ENCODE measurements around the gene SLC22A23. TPM values are rescaled to one million over a fixed set of nuclear protein-coding genes. Genes with fewer than 3 reads are reported as not detected.

Gene SLC22A23
- total RNA-seq, 2 experiments from 2014 or later = not detected

DNA sequence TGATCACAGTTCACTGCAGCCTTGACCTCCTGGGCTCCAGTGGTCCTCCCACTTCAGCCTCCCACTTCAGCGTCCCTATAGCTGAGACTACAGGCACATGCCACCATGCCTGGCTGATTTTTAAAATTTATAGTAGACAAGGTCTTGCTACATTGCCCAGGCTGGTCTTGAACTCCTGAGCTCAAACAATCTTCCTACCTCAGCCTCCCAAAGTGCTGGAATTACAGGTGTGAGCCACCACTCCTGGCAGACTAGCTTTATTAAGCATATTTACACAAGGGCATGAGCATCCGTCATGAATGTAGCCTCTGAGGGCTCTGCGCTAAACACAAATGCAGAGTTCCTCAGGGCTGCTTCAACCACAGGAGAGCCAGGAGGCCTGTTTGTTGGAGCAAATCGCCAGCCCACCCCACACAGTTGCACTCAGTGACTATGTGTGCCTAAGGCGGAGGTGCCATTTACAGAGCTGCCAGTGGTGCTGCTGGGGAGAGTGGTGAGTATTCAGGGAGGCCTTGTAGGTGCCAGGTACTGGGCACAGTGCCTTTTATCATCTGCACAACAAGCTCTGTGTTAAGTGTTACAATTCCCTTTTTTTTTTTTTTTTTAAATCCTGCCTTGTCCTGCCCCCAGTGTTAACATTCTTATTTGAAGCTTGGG, 119.9 kb downstream of the SLC22A23 start:
- intact Hi-C loops (cut with micrococcal nuclease; ENCODE audit: unreplicated experiment) = no loop called here
- Histone ChIP-seq H3K36me3 (ENCODE audit: insufficient read depth, low read length) (no peaks in the 10 kb centered on the region), H3K4me1 (ENCODE audit: insufficient read depth, low read length, poor library complexity, severe bottlenecking) (peaks cover 7% of the 10 kb centered on the region), H3K4me3 (ENCODE audit: low read depth, low read length, poor library complexity, severe bottlenecking) (no peak overlapping the region), H4K20me1 (ENCODE audit: insufficient read depth, low read length) (no peaks in the 10 kb centered on the region), H3K4me2 (ENCODE audit: low read length) (no peak overlapping the region), H3K9me2 (ENCODE audit: insufficient read depth, low read length) (no peaks in the 10 kb centered on the region), H3K79me2 (ENCODE audit: insufficient read depth, low read depth, low read length) (no peaks in the 10 kb centered on the region), H3K9me3 (ENCODE audit: low read length) (no peaks in the 10 kb centered on the region), H3K27ac (ENCODE audit: low read depth, low read length, poor library complexity, severe bottlenecking) (no peak overlapping the region), H2AFZ (ENCODE audit: low read length) (no peak overlapping the region)
- no peak for DNase-seq (ENCODE audit: low spot score)
- ChIA-PET CTCF (ENCODE audit: unreplicated experiment) (interaction anchor here (0.6 kb wide), 1 partner anchor 1643 kb away, joined by 3 read pairs; no protein-coding TSS in a partner anchor), POLR2A (interaction anchor here (0.6 to 0.7 kb wide), 3 partner anchors 978 to 1550 kb away, joined by 3 to 5 read pairs (median 5); no protein-coding TSS in a partner anchor)
- no TSS peak for BruUV-seq (replicated peaks)
- no peak for TF ChIP-seq EZH2phosphoT487 (IDR thresholded peaks at IDR 0.05; ENCODE audit: borderline replicate concordance, low read depth, low read length)
- TF ChIP-seq, protein P1, sequence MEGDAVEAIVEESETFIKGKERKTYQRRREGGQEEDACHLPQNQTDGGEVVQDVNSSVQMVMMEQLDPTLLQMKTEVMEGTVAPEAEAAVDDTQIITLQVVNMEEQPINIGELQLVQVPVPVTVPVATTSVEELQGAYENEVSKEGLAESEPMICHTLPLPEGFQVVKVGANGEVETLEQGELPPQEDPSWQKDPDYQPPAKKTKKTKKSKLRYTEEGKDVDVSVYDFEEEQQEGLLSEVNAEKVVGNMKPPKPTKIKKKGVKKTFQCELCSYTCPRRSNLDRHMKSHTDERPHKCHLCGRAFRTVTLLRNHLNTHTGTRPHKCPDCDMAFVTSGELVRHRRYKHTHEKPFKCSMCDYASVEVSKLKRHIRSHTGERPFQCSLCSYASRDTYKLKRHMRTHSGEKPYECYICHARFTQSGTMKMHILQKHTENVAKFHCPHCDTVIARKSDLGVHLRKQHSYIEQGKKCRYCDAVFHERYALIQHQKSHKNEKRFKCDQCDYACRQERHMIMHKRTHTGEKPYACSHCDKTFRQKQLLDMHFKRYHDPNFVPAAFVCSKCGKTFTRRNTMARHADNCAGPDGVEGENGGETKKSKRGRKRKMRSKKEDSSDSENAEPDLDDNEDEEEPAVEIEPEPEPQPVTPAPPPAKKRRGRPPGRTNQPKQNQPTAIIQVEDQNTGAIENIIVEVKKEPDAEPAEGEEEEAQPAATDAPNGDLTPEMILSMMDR (conservative IDR thresholded peaks at IDR 0.05; ENCODE audit: low read length) = no peak

DNA sequence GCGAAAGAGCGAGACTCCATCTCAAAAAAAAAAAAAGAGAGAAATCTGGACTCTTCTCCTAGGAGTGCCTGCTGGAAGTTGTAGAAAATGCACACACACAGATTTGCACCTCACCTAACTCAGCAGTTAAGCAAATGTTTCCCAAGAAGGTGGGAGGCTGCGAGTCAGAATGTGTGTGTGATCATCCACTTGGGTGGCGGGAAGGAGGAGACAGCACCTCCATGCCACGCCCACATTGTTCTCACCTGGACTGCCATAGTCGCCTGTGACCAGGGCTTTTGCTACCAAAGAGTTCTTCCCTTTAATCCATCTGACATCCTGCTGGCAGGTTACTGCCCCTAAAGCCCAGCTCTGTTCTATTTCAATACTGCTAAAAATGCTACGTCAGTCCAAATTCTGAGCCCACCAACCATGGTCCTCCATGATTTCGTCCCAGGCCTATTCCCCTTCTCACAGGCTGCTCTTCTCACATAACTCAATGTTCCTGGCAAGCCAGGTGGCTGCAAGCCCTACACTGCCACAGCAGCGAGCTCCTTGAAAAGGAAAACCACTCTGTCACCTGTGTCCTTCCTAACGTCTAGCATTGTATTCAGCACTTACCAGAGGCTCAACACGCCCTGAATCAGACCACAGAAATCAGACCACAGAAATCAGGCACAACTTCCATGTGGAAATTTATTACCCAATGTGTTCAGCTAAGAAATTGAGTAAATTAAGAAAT, 120.6 kb downstream of the SLC22A23 start:
- no peak overlapping the region for H3K27ac ChIP-seq (ENCODE audit: low read depth, low read length, poor library complexity, severe bottlenecking)
- no peaks in the 10 kb centered on the region for H3K9me2 ChIP-seq (ENCODE audit: insufficient read depth, low read length)
- no peak overlapping the region for H3K4me2 ChIP-seq (ENCODE audit: low read length)
- no peak overlapping the region for H2AFZ ChIP-seq (ENCODE audit: low read length)
- ChIA-PET POLR2A (interaction anchor here (0.6 to 0.7 kb wide), 5 partner anchors 162 to 1549 kb away, joined by 3 to 6 read pairs (median 5); no protein-coding TSS in a partner anchor), CTCF (ENCODE audit: unreplicated experiment) (no interaction called here)
- H3K4me3 ChIP-seq (ENCODE audit: low read depth, low read length, poor library complexity, severe bottlenecking) = no peak overlapping the region
- H3K79me2 ChIP-seq (ENCODE audit: insufficient read depth, low read depth, low read length) = no peaks in the 10 kb centered on the region
- no peaks in the 10 kb centered on the region for H4K20me1 ChIP-seq (ENCODE audit: insufficient read depth, low read length)
- TF ChIP-seq, protein P1 (conservative IDR thresholded peaks at IDR 0.05; ENCODE audit: low read length) = no peak
- TF ChIP-seq EZH2phosphoT487 (IDR thresholded peaks at IDR 0.05; ENCODE audit: borderline replicate concordance, low read depth, low read length) = no peak
- peaks cover 7% of the 10 kb centered on the region for H3K4me1 ChIP-seq (ENCODE audit: insufficient read depth, low read length, poor library complexity, severe bottlenecking)
- intact Hi-C loops (cut with micrococcal nuclease; ENCODE audit: unreplicated experiment) = no loop called here
- H3K9me3 ChIP-seq (ENCODE audit: low read length) = no peaks in the 10 kb centered on the region
- no TSS peak for BruUV-seq (replicated peaks)
- no peak for DNase-seq (ENCODE audit: low spot score)
- H3K36me3 ChIP-seq (ENCODE audit: insufficient read depth, low read length) = no peaks in the 10 kb centered on the region

DNA sequence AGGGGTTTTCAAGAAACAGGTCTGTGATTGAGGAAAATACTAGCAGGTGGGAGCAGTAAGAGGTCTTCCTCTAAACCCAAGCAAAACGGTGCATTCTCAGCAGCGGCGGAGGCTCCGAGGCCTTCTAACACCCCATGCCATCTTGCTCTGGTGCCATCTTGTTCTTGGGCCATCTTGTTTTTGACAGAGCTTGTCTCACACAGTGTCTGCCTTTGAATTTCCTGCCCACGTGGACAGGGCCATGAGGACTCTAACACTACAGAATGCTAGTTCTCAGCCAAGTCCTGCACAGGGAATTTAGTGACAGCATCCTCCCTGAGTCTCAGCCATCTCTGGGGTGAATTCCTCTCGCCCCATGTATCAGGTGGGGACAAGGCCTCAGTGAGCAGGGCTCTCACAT, 121.7 kb downstream of the SLC22A23 start:
- no peak overlapping the region for H3K27ac ChIP-seq (ENCODE audit: low read depth, low read length, poor library complexity, severe bottlenecking)
- H4K20me1 ChIP-seq (ENCODE audit: insufficient read depth, low read length) = no peaks in the 10 kb centered on the region
- no peak overlapping the region for H3K4me3 ChIP-seq (ENCODE audit: low read depth, low read length, poor library complexity, severe bottlenecking)
- H3K9me3 ChIP-seq (ENCODE audit: low read length) = no peaks in the 10 kb centered on the region
- no peak for TF ChIP-seq EZH2phosphoT487 (IDR thresholded peaks at IDR 0.05; ENCODE audit: borderline replicate concordance, low read depth, low read length)
- TF ChIP-seq, protein P1 (conservative IDR thresholded peaks at IDR 0.05; ENCODE audit: low read length) = no peak
- ChIA-PET POLR2A (interaction anchor here (0.5 kb wide), 1 partner anchor 149 kb away, joined by 3 read pairs; no protein-coding TSS in a partner anchor), CTCF (ENCODE audit: unreplicated experiment) (no interaction called here)
- no peak overlapping the region for H3K4me2 ChIP-seq (ENCODE audit: low read length)
- H3K4me1 ChIP-seq (ENCODE audit: insufficient read depth, low read length, poor library complexity, severe bottlenecking) = peaks cover 7% of the 10 kb centered on the region
- no peaks in the 10 kb centered on the region for H3K9me2 ChIP-seq (ENCODE audit: insufficient read depth, low read length)
- no peak for DNase-seq (ENCODE audit: low spot score)
- no peak overlapping the region for H2AFZ ChIP-seq (ENCODE audit: low read length)
- intact Hi-C loops (cut with micrococcal nuclease; ENCODE audit: unreplicated experiment) = no loop called here
- H3K36me3 ChIP-seq (ENCODE audit: insufficient read depth, low read length) = no peaks in the 10 kb centered on the region
- BruUV-seq (replicated peaks) = no TSS peak
- no peaks in the 10 kb centered on the region for H3K79me2 ChIP-seq (ENCODE audit: insufficient read depth, low read depth, low read length)
